Measurements from ENCODE around the gene ZSCAN32. TPM values are rescaled to one million over a fixed set of nuclear protein-coding genes. Genes with fewer than 3 reads are reported as not detected.

The ZSCAN32 gene
- total RNA-seq: 7.9 TPM
- polyA plus RNA-seq: 13.7 TPM

- WGBS: under 1% methylated on average over 95 of the region's 95 CpGs
- peak within 1 kb of the TSS; percentile 61 for H3K27ac ChIP-seq (ENCODE audit: low read depth)
- H3K4me1 ChIP-seq (ENCODE audit: insufficient read depth): no peaks in the 10 kb centered on the region
- peak within 1 kb of the TSS; percentile 83 for H3K4me3 ChIP-seq (ENCODE audit: low read depth, low read length)
- peak; percentile 95 for DNase-seq (ENCODE audit: extremely low spot score)
- peaks cover 4% of the 10 kb centered on the region for H3K36me3 ChIP-seq (ENCODE audit: insufficient read depth)
These were observed at the start of gene ZSCAN32, which contains the start of gene ZNF174 for GRCh38 chr16:3400779-3401688. TSS of gene ZSCAN32 (minus strand) at chr16:3401004. CDS start at chr16:3397557, 3,447 bp downstream. TSS of gene ZNF174 (plus strand) at chr16:3401215. CDS start at chr16:3402005, 790 bp downstream.

- no peak for DNase-seq (ENCODE audit: extremely low spot score)
- Histone ChIP-seq H3K4me1 (ENCODE audit: insufficient read depth) (no peaks in the 10 kb centered on the region), H3K27ac (ENCODE audit: low read depth) (no peak overlapping the region), H3K4me3 (ENCODE audit: low read depth, low read length) (peak overlapping the region; percentile 45), H3K36me3 (ENCODE audit: insufficient read depth) (no peaks in the 10 kb centered on the region)
- 41% methylated on average over 10 of the region's 10 CpGs for WGBS
These were observed 43.2 kb upstream of the ZSCAN32 start for GRCh38 chr16:3444032-3444388.

GRCh38 chr16:3443108-3444031, 42.6 kb upstream of the ZSCAN32 start, which contains the start of the genes NAA60 and ZNF597:
TSS of gene NAA60 (plus strand) at chr16:3443680. CDS start at chr16:3476228, 32,548 bp downstream.
TSS of gene ZNF597 (minus strand) at chr16:3443504. CDS start at chr16:3443153, 351 bp downstream.
- DNase-seq (ENCODE audit: extremely low spot score): peak; percentile 76
- no peaks in the 10 kb centered on the region for H3K4me1 ChIP-seq (ENCODE audit: insufficient read depth)
- 41% methylated on average over 61 of the region's 61 CpGs for WGBS
- peak within 1 kb of the TSS; percentile 45 for H3K4me3 ChIP-seq (ENCODE audit: low read depth, low read length)
- H3K36me3 ChIP-seq (ENCODE audit: insufficient read depth): no peaks in the 10 kb centered on the region
- no peak within 1 kb of the TSS for H3K27ac ChIP-seq (ENCODE audit: low read depth)

- H3K4me3 ChIP-seq (ENCODE audit: low read depth, low read length): no peak overlapping the region
- peaks cover 1% of the 10 kb centered on the region for H3K36me3 ChIP-seq (ENCODE audit: insufficient read depth)
- no peak overlapping the region for H3K27ac ChIP-seq (ENCODE audit: low read depth)
- H3K4me1 ChIP-seq (ENCODE audit: insufficient read depth): no peaks in the 10 kb centered on the region
- DNase-seq (ENCODE audit: extremely low spot score): no peak
- WGBS: 79% methylated on average over 4 of the region's 4 CpGs
These were observed 38.8 kb upstream of the ZSCAN32 start for GRCh38 chr16:3439637-3440036.

- no peak for DNase-seq (ENCODE audit: extremely low spot score)
- Histone ChIP-seq H3K4me1 (ENCODE audit: insufficient read depth) (no peaks in the 10 kb centered on the region), H3K27ac (ENCODE audit: low read depth) (no peak overlapping the region), H3K36me3 (ENCODE audit: insufficient read depth) (peaks cover 1% of the 10 kb centered on the region), H3K4me3 (ENCODE audit: low read depth, low read length) (no peak overlapping the region)
These were observed 33.6 kb upstream of the ZSCAN32 start for GRCh38 chr16:3434373-3434772.

- Histone ChIP-seq H3K4me3 (ENCODE audit: low read depth, low read length) (no peak overlapping the region), H3K36me3 (ENCODE audit: insufficient read depth) (peaks cover 1% of the 10 kb centered on the region), H3K4me1 (ENCODE audit: insufficient read depth) (no peaks in the 10 kb centered on the region), H3K27ac (ENCODE audit: low read depth) (no peak overlapping the region)
- no peak for DNase-seq (ENCODE audit: extremely low spot score)
- 60% methylated on average over 26 of the region's 26 CpGs for WGBS
These were observed 31.0 kb upstream of the ZSCAN32 start for GRCh38 chr16:3431779-3432219.

GRCh38 chr16:3413730-3414379, 13.1 kb upstream of the ZSCAN32 start:
- 45% methylated on average over 29 of the region's 29 CpGs for WGBS
- H3K4me3 ChIP-seq (ENCODE audit: low read depth, low read length): no peak overlapping the region
- no peak overlapping the region for H3K27ac ChIP-seq (ENCODE audit: low read depth)
- no peaks in the 10 kb centered on the region for H3K4me1 ChIP-seq (ENCODE audit: insufficient read depth)
- H3K36me3 ChIP-seq (ENCODE audit: insufficient read depth): no peaks in the 10 kb centered on the region
- no peak for DNase-seq (ENCODE audit: extremely low spot score)

- WGBS: 96% methylated on average over 12 of the region's 12 CpGs
- Histone ChIP-seq H3K4me1 (ENCODE audit: insufficient read depth) (no peaks in the 10 kb centered on the region), H3K36me3 (ENCODE audit: insufficient read depth) (peaks cover 7% of the 10 kb centered on the region), H3K27ac (ENCODE audit: low read depth) (no peak overlapping the region), H3K4me3 (ENCODE audit: low read depth, low read length) (no peak overlapping the region)
- no peak for DNase-seq (ENCODE audit: extremely low spot score)
These were observed 7.9 kb upstream of the ZSCAN32 start for GRCh38 chr16:3408561-3409197.

- 24% methylated on average over 17 of the region's 17 CpGs for WGBS
These were observed 1.1 kb upstream of the ZSCAN32 start for GRCh38 chr16:3401719-3402397.

GRCh38 chr16:3400446-3400778, 392 bp downstream of the ZSCAN32 start:
- Histone ChIP-seq H3K36me3 (ENCODE audit: insufficient read depth) (peaks cover 4% of the 10 kb centered on the region), H3K4me3 (ENCODE audit: low read depth, low read length) (peak overlapping the region; percentile 83), H3K4me1 (ENCODE audit: insufficient read depth) (no peaks in the 10 kb centered on the region), H3K27ac (ENCODE audit: low read depth) (peak overlapping the region; percentile 61)
- WGBS: under 1% methylated on average over 18 of the region's 18 CpGs
- DNase-seq (ENCODE audit: extremely low spot score): no peak

More at GRCh38 chr16:3401719-3402397, 1.1 kb upstream of the ZSCAN32 start:
- H3K4me3 ChIP-seq (ENCODE audit: low read depth, low read length): peak overlapping the region; percentile 71
- DNase-seq (ENCODE audit: extremely low spot score): no peak
- peaks cover 4% of the 10 kb centered on the region for H3K36me3 ChIP-seq (ENCODE audit: insufficient read depth)
- no peaks in the 10 kb centered on the region for H3K4me1 ChIP-seq (ENCODE audit: insufficient read depth)
- H3K27ac ChIP-seq (ENCODE audit: low read depth): no peak overlapping the region

GRCh38 chr16:3389663-3390338, 11.0 kb downstream of the ZSCAN32 start:
- H3K36me3 ChIP-seq (ENCODE audit: insufficient read depth): peaks cover 21% of the 10 kb centered on the region
- no peak overlapping the region for H3K4me3 ChIP-seq (ENCODE audit: low read depth, low read length)
- no peak for DNase-seq (ENCODE audit: extremely low spot score)
- no peaks in the 10 kb centered on the region for H3K4me1 ChIP-seq (ENCODE audit: insufficient read depth)
- 96% methylated on average over 9 of the region's 9 CpGs for WGBS
- H3K27ac ChIP-seq (ENCODE audit: low read depth): no peak overlapping the region

- Histone ChIP-seq H3K4me1 (ENCODE audit: insufficient read depth) (no peaks in the 10 kb centered on the region), H3K4me3 (ENCODE audit: low read depth, low read length) (no peak overlapping the region), H3K36me3 (ENCODE audit: insufficient read depth) (peaks cover 28% of the 10 kb centered on the region), H3K27ac (ENCODE audit: low read depth) (no peak overlapping the region)
- DNase-seq (ENCODE audit: extremely low spot score): no peak
- 95% methylated on average over 6 of the region's 6 CpGs for WGBS
These were observed 12.5 kb downstream of the ZSCAN32 start for GRCh38 chr16:3388325-3388724.

Measured in urinary bladder (tissue), 4 donors.